SKM-1 (cell line): Measurements from ENCODE around the gene TEX28.
"Not testable (repeated sequence)": the region's sequence is repeated elsewhere in the genome, so short reads cannot be mapped to it uniquely, and the experiment has no call there.

Source experiments
- DNase-seq: peaks from one replicate; lab custom pipeline; 2025; ENCODE audit not compliant: unreplicated experiment; lab: John Stamatoyannopoulos, UW

TEX28 gene

DNA sequence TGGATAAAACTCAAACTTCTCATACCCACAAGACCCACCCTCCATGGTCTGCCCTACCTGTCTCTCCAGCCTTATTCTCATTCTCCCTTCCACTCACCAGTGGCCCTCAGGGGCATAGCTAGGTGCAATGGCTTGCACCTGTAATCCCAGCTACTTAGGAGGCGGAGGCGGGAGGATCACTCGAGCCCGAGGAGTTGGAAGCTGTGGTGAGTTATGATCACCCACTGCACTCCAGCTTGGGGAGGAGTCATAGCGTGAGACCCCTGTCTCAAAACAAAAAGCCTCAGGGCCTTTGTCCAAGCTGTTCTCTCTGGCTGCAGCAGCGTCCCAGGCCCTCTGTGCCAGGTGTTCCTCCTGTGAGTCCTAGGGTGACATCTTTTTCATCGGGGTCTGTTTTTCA lies 17.2 kb upstream of the TEX28 start:
- no peak for DNase-seq

DNA sequence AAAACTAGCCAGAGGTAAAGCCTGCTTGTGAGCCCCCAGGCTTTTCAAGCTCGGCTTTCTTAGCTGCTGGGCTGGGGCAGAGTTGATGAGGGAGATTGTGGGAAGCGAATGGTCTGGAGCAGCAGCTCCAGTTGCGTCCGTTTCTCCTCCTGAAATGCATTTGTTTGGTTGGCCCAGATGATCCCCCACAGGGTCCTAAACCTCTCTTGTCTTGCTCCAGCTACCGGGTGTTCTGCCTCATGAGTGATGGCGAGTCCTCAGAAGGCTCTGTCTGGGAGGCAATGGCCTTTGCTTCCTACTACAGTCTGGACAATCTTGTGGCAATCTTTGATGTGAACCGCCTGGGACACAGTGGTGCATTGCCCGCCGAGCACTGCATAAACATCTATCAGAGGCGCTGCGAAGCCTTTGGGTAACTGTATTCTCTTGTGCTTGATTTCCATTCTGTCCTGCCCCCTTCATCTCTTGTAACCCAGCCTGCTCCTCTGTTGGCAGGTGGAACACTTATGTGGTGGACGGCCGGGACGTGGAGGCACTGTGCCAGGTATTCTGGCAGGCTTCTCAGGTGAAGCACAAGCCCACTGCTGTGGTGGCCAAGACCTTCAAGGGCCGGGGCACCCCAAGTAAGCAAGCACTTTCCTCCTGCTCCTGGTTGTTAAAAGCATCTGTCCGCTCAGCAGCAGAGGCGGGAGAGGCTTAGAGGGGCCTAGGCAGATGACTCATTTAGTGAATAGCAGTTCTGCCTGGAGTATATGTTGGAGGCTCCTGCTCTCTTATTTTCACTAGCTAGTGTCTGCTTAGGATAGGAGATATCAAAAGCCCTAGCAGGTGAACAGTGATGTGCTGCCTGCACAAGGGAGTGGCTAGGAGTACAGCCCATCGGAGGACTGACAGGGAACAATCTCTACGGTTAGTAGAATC lies 16.0 kb upstream of the TEX28 start:
- no peak for DNase-seq

DNA sequence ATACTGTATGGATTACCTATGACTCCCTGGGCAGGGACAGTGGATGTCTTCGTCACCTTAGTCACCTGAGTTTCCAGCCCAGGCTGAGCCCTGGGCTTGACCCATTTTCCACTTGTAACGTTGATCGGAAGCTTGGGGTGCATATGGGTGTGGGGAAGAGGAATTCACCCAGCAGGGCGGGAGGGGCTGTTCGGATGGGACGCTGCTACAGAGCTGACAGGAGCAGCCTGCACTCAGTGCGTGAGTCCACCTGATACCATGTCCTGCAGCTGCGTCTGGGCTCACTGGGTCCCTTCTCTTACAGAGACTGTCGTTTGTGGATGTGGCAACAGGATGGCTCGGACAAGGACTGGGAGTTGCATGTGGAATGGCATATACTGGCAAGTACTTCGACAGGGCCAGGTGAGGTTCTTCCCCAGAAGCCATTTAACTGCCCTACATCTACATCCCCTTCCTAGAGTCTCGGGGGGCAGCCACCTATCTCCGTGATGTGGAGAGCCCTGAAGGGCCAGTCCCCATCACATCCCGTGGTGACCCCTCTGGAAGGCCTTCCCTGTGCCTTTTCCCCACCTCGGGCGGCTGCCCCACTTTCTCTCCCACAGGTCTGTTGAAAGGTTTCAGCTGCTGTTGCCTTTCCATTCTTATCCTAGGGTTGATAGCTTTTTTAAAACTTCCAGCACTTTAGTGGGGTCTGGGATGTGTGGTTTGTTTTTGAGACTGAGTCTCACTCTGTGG lies 14.3 kb upstream of the TEX28 start:
- no peak for DNase-seq

DNA sequence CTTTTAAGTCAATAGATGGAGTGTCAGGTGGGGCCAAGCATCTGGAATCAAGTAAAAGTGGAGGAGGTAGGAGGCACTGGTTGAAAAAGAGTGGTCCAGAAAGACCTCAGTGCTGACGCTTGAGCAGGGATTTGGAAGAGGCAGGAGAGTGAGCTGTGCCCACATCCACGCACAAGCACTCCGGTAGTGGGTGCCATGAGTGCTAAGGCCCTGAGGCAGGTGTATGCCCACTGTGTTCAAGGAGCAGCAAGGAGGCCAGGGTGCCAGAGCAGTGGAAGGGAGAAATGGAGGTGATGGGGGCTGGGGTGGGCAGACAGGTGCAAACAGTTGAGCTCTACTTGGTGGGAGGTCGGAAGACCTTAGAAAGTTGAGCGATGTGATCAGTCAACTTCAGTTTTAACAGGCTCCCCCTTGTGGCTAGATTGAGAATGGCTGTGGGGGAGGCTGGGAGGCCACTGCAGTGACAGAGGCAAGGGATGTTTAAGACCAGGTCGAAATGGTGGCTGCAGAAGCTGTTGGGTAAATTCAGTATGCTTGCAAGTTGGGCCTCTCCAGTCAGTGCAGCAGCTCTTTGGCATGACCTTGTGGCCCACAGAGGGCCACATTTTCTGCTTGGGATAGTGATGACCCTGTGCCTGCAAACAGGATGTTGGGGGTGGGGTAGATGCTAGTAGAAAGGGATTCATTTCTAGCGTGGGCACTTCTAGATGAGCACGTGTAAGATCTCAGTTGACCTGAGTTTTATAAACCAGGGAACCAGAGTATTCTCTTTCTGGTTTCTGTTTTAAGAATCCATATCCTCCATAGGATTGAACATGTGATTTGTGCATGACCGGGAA lies 13.4 kb upstream of the TEX28 start:
- DNase-seq: no peak

DNA sequence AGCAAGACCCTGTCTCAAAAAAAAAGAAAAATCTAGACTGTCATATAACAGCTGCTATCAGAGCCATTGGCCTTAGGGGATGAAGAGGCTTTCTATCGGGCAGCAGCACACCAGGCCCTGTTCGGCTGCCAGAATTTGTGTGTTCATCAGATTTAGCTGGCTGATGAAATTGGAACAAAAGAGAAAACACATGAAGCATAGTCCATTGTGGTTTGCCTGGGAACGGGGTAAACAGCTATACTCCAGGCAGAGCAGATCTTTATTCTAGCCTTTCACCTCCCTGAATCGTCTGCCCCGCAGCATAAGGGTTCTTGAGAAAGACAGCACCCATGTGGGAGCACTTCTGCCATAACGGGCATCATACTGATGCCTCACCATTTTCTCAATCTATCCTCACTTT lies 12.3 kb upstream of the TEX28 start:
- no peak for DNase-seq

DNA sequence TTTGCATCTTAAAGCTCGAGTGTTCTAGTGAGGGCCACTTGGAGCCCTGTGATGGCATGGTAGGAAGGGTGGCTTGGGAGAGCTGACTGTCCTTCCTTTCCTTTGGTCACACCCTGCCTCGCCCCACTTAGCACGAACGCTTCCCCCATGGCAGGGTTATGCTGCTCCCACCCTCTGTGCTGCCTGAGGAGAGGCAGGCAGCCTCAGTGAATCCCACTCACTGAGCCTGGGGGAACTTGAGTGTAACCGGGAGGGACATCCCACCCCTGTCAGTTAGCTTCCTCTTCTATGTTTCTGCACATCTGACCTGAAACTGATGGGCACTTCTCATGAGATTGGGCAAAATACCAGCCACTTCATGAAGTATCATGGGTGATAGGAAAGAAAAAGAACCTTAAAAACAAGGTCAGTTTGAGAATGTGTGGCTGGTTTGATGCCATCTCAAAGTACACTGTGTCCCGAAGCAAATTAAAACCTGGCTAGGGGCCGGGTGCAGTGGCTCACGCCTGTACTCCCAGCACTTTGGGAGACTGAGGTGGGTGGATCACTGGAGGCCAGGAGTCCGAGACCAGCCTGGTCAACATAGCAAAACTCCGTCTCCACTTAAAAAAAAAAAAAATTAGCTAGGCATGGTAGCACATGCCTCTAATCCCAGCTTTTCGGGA lies 10.7 kb upstream of the TEX28 start:
- no peak for DNase-seq

DNA sequence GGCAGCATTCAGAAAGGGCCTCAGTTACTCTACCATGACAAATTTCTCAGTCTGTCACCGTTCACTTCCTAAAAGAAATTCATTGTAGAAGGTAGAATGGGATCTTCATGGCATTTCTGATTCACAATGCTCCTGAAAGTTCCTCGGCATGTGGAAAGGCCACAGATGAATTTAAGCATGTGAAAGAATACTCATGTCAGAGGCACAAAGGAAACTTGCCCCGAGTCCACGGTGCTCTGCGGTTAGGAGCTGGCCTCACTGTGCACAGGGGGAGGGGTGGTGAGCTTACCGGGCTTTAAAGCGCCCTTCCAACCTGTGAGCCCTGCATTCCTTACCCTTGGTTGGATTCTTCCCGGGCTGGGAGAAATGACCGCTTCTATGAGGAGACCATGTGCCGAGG lies 9.9 kb upstream of the TEX28 start:
- no peak for DNase-seq

DNA sequence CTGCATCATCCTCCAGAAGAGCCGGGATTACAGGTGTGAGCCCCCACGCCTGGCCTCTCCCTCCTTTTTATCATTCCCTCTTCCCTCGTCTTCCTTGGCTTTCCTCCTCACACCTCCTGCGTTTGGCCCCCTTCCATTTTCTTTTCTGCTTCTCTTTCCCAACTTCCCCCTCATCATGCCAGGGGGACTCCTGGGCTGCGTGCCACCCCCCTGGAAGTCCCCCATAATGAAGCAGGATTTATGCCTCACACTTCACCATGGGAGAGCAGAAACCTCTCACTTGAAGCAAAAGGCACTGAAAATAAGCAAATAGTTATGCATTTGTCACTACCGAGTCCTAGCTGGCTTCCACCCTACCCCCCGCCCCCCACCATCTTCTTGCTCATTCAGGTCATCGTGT lies 8.6 kb upstream of the TEX28 start:
- no peak for DNase-seq

DNA sequence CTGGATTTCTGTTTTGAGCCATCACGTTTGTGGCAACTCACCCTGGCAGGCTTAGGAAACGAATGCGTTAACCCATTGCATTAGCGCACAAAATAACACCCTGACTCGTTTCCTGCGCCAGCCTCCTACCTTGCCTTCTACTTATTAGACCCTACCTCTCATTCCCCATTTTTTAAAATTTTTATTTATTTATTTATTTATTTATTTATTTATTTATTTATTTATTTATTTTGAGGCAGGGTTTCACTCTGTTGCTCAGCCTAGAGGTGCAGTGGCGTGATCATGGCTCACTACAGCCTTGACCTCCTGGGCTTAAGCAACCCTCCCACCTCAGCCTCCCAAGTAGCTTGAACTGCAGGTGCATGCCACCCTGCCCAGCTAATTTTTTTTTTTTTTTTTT lies 8.1 kb upstream of the TEX28 start:
- not testable (repeated sequence) for DNase-seq

DNA sequence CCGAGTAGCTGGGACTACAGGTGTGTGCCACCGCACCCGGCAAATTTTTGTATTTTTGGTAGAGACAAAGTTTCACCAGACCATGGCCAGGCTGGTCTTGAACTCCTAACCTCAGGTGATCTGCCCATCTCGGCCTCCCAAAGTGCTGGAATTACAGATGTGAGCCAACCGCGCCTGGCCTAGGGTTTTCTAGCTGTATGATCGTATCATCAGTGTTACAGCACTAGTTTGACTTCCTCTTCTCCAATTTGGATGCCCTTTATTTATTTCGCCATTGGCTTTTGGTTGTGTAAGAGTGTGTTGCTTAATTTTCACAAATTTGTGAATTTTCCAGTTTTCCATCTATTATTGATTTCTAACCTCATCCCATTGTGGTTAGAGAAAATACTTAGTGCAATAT lies 5.9 kb upstream of the TEX28 start:
- DNase-seq: peak; percentile 63

DNA sequence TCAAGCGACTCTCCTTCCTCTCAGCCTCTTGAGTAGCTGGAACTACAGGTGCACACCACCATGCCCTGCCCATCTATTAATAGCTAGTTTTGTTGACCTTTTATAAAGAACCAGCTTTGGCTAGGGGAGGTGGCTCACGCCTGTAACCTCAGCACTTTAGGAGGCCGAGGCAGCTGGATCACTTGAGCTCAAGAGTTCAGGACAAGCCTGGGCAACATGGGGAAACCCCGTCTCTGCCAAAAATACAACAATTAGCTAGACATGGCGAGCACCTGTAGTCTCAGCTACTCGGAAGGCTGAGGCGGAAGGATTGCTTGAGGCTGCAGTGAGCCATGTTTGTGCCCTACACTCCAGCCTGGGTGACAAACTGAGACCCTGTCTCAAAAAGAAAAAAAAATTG lies 3.4 kb upstream of the TEX28 start:
- no peak for DNase-seq

DNA sequence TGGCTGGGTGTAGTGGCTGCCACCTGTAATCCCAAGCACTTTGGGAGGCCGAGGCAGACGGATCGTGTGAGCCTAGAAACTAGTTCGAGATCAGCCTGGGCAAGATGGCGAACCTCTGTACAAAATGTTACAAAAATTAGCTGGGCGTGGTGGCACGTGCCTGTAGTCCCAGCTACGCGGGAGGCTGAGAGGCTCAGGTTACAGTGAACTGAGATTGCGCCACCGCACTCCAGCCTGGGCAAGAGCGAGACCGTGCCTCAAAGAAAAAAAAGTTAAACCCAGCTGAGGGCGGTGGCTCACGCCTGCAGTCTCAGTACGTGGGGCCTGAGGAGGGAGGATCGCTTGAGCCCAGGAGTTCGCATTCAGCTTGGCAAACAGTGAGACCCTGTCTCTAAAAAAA lies 1.8 kb upstream of the TEX28 start:
- no peak for DNase-seq

DNA sequence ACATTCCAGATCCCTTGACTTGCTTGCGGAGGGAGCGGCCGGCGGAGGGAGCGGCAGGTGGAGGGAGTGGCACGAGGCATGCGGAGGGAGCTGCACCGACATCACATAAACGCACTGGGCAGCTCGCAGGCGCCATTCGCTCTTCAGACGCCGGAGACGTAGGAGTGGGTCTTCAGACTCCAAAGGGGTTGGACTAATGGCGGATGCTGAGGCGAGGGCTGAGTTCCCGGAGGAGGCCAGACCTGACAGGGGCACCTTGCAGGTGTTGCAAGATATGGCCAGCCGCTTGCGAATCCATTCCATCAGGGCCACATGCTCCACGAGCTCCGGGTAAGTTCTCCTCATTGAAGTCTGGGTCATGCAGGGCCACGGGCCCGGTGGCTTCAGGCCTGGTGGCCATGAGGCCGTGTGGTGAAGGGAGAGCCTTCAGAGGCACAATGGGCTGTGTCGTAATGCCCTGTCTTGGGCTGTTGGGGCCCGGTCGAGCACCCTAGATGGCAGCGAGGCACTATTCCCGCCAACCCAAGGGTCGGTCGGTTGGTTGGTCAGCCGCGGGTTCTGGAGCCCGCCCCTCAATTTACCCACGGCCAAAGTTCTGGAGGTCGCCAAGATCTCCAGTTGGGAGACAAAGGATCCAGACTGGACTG lies 863 bp upstream of the TEX28 start, which contains the start of gene TKTL1:
TKTL1 (plus strand) TSS at position 132 of the 647 bp plus-strand sequence; CDS start at position 197, 65 bp downstream.
- DNase-seq: no peak

DNA sequence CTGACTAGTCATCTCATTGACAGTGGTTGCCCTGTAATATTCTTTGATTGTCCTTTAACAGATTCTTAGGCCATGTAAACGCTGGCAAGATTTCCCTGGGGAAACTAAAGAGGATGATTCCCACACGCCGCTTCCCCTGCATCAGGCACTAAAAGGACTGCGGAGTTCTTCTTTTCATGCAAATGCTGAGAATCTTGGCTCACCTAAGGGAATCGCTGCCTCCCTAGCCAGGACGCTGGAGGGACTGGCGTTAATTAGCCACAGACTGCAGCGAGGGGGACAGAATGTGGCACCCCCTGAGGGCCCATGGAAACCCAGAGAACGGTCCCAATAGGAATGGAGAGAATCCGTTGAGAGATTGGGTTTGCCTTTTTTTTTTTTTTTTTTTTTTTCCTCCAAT lies 8.5 kb downstream of the TEX28 start:
- DNase-seq: not testable (repeated sequence)

DNA sequence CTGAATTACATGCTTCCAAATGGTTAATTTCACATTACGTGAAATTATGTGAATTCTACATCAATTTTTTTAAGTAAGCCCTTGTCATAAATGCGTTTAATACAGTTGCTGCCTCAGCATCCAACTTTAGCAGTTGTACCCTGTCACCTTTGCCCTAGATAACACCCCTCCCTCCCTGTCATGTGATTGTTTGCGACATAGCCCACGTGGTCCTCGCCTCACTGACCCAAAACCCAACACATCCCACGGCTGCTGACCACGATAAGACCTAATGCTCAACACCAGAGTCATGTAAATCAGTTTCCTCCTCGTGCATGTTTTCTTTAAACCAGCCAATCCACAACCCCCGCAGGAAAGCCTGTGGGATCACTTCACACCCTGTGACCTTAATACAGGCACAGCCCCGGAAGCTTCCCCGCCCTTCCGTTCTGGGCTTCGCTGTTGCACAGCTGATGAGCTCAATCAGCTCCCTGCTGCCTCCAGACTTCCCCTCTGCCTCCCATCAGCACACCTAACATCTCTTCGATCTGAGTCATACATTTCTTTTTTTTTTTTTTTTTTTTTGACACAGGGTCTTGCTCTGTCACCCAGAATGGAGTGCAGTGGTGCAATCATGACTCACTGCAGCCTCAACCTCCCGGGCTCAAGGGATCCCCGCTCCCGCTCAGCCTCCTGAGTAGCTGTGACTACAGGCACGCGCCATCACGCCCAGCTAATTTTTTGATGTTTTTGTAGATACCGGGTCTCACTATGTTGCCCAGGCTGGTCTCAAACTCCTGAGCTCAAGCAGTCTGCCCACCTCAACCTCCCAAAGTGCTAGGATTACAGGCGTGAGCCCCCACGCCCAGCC lies 10.2 kb downstream of the TEX28 start:
- DNase-seq: not testable (repeated sequence)

DNA sequence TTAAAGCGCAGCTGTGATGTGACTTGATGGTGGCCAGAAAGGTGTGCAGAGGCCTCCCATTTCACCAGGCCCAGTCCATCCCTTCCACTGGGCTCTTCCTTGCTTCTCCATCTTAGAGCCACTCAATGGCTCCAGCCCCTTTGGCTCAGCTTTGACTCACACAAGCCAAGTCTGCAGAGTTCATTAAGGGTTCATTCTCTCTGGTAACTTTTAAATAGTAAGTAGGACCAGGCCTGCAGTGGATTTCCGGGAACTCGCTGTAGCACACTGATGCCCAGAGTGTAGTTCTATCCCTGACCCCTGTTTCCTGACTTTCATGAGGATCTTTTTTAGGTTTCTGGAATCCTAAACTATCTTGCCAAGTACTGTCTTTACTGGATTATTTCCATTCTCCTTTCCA lies 25.7 kb downstream of the TEX28 start:
- not testable (repeated sequence) for DNase-seq

DNA sequence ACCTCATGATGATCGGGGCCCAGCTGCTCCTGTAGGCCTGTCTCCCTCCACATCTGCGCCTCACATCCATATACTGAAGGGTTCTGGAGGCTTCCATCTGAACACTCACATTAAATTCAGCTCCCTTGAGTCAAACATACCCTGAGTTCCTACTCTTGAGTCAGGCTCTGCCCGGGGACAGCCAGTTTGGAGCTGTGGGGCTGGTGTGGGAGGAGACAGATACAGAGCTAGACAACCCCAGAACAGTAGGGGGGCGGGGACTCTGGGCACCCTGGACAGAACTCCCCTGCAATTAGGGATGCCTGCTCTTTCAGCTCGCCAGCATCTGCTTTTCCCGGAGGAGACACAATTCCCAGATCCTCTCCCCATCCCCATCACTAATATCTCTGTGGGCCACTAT lies 31.9 kb downstream of the TEX28 start:
- not testable (repeated sequence) for DNase-seq

DNA sequence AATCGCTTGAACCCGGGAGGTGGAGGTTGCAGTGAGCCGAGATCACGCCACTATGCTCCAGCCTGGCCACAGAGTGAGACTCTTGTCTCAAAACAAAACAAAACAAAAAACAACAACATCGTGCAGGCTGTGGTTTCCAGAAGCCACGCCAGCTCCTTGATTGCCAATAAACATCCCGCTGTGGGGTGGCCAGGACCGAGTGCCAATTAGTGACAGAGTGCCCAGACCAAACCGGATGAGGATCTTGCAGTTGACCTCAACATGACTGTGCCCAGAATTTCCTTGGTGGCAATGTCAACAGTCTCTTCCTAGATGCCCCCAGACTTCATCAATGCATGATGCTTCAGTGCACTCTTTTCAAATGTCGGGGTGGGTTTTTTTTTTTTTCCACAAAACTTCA lies 36.2 kb downstream of the TEX28 start:
- not testable (repeated sequence) for DNase-seq

DNA sequence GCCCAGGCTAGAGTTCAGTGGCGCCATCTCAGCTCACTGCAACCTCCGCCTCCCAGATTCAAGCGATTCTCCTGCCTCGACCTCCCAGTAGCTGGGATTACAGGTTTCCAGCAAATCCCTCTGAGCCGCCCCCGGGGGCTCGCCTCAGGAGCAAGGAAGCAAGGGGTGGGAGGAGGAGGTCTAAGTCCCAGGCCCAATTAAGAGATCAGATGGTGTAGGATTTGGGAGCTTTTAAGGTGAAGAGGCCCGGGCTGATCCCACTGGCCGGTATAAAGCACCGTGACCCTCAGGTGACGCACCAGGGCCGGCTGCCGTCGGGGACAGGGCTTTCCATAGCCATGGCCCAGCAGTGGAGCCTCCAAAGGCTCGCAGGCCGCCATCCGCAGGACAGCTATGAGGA lies 37.6 kb downstream of the TEX28 start, which contains the start of gene OPN1MW3:
OPN1MW3 (plus strand) TSS at position 301 of the 400 bp plus-strand sequence; CDS start at position 339, 38 bp downstream.
- DNase-seq: not testable (repeated sequence)
